GM12892 (cell line): ENCODE results near the gene SNX27.
"Not testable (repeated sequence)": the region's sequence is repeated elsewhere in the genome, so short reads cannot be mapped to it uniquely, and the experiment has no call there.

Source experiments
- DNase-seq: peaks from one replicate; pipeline ENCODE4 v3.0.0; 2011; ENCODE audit not compliant: insufficient read length
- FAIRE-seq: peaks from 2 replicates; lab custom pipeline; 2011; peaks lifted over from hg19 to GRCh38; lab: Jason Lieb, UNC
- POLR2A ChIP-seq: IDR thresholded peaks from 2 replicates; pipeline ENCODE4 v1.6.1; 2011; ENCODE audit warnings: low read depth, low read length, control low read depth
- POLR2AphosphoS5 ChIP-seq: IDR thresholded peaks from 2 replicates; pipeline ENCODE4 v1.6.1; 2011; ENCODE audit warnings: low read depth, low read length, control low read depth
- TAF1 ChIP-seq: IDR thresholded peaks from 2 replicates; pipeline ENCODE4 v1.6.1; 2011; ENCODE audit warnings: low read depth, mild to moderate bottlenecking, control low read depth, low read length, borderline replicate concordance

The SNX27 gene

DNA sequence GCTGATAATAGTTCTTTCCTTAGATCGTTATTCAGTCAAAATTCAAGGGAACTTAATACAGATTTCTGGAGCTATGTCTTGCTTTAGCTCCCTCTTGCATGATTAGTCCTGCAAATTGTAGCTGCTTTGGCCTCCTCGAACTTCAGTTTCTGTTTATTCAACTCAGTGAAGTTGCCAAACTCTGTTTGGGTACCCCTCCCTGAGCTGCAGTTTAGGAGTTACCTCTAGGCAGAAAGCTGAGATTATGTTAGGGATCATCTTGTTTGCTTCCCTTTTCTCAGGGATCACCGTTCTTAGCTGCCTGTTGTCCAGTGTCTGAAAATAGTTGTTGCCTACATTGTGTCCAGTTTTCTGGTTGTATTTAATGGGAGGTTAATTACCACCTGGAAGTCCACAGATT is 43.5 kb downstream of the SNX27 start:
- no peak for DNase-seq
- no peak for FAIRE-seq
- TF ChIP-seq TAF1 (no peak), POLR2AphosphoS5 (no peak), POLR2A (no peak)

DNA sequence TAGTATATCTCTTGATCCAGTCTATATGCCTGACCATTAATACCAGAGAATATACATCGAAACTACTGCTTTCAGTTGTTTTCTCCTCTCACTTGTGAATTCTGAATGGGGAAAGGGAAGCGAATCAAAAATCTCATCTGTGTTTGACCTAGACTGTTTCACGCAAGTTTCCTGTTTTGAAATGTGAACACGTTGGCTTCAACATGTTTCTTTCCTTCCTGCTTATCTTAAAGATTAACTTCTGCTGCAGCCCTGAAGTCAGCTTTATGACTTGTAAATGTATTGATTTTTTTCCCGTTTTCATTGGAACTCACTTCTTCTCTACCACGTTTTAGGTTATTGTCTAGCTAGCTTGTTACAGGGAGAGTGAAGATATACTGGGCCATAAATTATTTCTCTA is 49.9 kb downstream of the SNX27 start:
- DNase-seq (no peak), FAIRE-seq (no peak)
- TF ChIP-seq POLR2AphosphoS5 (no peak), TAF1 (no peak), POLR2A (no peak)

DNA sequence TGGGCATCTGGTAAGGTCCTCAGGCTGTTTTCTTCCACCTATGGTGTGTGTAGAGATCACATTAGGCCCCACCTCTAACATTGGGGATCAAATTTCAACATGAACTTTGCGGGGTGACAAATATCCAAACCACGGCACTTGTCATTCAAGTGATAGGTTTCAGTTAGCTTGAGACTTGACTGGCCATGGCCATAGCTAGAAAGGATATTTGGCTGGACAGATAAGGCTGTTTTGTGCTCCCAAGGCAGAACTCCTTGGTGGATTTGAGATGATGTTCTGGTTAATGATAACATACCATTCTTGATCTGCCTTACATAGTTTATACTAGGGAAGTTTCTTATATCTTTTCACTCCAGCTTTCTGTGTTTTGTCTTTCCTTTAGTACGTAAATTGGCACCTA is 56.2 kb downstream of the SNX27 start:
- TF ChIP-seq TAF1 (no peak), POLR2A (no peak), POLR2AphosphoS5 (no peak)
- DNase-seq: no peak
- FAIRE-seq: no peak

DNA sequence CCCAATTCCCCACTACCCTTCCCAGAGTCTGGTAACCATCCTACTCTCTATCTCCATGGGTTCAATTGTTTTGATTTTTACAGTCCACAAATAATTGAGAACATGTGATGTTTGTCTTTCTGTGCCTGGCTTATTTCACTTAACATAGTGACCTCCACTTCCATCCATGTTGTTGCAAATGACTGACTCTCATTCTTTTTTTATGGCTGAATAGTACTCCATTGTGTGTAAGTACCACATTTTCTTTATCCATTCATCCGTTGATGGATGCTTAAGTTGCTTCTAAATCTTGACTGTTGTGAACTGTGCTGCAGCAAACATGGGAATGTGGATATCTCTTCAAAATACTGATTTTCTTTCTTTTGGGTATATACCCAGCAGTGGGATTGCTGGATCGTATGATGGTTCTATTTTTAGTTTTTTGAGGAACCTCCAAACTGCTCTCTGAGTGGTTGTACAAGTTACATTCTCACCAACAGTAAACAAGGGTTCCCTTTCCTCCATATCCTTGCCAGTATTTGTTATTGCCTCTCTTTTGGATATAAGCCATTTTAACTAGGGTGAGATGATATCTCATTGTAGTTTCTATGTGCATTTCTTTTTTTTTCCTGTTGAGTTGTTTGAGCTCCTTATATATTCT is 58.3 kb downstream of the SNX27 start:
- not testable (repeated sequence) for FAIRE-seq, DNase-seq

DNA sequence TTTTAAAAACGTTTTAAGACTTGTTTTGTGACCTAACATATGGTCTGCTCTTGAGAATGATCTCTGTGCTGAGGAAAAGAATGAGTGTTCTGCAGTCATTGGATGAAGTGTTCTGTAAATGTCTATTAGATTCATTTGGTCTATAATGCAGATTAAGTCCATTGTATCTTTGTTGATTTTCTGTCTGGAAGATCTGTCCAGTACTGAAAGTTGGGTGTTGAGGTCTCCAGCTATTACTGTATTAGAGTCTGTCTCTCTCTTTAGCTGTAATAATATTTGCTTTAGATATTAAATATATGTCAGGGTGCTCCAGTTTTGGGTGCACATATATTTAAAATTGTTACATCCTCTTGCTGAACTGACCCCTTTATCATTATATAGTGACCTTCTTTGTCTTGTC is 61.6 kb downstream of the SNX27 start:
- no peak for TF ChIP-seq POLR2A
- TF ChIP-seq TAF1: no peak
- TF ChIP-seq POLR2AphosphoS5: no peak
- DNase-seq (no peak), FAIRE-seq (no peak)

DNA sequence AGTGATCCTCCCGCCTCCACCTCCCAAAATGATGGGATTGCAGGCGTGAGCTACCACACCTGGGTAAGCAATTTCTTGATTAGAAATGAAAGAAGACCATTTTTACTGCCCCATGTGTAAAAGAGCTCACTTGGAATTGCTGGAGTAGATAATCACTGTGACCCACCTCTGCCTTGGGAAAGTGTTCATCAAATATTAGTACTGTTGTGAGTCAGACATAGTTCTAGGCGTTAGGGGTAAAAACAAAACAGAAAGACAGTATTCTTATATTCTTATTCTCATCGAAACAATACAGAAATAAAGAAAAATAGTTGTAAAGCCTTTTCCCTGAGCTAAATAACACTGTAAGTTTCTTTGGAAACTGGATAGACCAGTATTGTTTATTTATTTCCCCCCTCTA is 68.5 kb downstream of the SNX27 start:
- DNase-seq (no peak), FAIRE-seq (no peak)
- TF ChIP-seq POLR2A (no peak), TAF1 (no peak), POLR2AphosphoS5 (no peak)

DNA sequence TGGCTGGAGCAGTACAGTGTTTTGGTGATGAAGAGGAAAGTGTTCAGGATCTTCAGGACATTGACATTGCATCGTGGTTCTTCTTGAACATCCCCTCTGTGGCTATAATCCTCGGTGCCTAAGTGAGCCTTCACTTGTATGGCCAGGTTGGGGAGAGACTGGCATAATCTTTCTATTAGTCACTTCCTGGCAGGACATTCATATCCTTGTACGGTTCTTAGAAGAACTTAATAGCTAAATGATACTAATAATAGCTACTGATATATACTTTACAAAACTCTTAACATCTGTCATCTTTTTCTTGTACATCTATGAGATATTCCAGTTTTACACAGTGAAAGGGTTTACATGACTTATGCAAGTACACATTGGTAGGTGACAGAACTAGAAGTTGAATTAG is 69.0 kb downstream of the SNX27 start:
- TF ChIP-seq TAF1 (no peak), POLR2A (no peak), POLR2AphosphoS5 (no peak)
- DNase-seq: no peak
- no peak for FAIRE-seq

DNA sequence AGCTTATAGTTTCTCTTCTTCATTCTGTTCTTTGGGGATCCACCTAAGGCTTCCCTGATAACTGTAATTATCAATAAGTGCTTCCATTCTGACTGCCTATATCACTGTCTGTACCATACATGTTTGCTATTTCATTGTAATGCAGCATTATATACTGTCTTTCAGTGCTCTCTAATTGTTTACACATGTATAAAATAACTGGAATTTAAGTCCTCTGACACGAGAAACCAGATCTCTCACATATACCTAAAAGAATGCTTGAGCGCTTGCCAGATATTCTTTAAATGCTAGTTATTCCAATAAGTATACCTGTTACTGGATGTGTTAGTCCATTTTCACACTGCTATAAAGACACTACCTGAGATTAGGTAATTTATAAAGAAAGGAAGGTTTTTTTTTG is 70.1 kb downstream of the SNX27 start:
- TF ChIP-seq POLR2AphosphoS5 (no peak), TAF1 (no peak), POLR2A (no peak)
- DNase-seq: no peak
- no peak for FAIRE-seq

DNA sequence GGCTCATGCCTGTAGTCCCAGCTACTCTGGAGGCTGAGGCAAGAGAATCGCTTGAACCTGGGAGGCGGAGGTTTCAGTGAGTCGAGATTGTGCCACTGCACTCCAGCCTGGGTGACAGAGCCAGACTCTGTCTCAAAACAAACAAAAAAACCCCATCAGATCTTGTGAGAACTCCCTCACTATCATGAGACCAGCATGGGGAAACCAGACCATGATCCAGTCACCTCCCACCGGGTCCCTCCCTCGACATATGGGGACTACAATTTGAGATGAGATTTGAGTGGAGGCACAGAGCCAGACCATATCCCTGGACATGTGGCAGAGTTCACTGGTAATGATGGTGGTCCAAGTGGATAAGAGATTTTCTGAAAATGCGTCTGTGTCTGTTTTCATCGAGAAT is 71.1 kb downstream of the SNX27 start:
- FAIRE-seq, DNase-seq: not testable (repeated sequence)

DNA sequence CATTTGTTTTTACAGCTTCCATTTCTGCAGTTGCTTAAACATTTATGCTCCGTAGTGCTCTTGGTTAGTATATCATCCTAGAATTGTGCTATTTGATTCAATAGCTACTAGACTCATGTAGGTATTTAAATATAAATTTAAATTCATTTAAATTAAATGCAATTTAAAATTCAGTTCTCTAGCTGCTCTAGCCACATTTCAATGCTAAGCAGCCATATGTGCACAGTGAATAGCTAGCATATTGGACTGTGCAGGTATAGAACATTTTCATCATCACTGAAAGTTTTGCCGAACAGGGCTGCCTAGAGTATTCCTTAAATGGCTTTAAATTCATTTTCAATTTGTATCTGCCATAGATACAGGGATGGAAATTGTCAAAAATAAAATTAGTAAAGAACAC is 72.3 kb downstream of the SNX27 start:
- FAIRE-seq: no peak
- no peak for DNase-seq
- no peak for TF ChIP-seq POLR2AphosphoS5
- TF ChIP-seq POLR2A: no peak
- TF ChIP-seq TAF1: no peak

DNA sequence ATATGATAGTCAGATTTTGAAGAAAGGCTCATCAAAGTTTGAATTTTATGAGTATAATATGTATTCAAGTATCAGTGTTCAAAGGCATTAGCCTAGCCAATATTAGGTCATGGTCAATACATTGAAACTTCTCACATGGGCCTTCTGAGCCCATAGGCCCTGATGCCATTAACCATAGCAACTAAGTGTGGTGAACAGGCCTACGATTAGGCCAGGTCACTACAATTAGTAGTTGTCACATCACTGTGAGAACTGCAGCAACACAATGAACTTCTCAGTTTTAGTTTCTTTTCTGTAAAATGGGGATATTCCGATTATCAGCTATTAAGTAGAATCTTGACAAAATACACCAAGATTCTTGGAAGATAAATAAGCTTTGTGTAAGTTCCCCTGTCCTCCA is 74.7 kb downstream of the SNX27 start:
- FAIRE-seq (no peak), DNase-seq (no peak)
- TF ChIP-seq POLR2AphosphoS5: no peak
- no peak for TF ChIP-seq POLR2A
- TF ChIP-seq TAF1: no peak

DNA sequence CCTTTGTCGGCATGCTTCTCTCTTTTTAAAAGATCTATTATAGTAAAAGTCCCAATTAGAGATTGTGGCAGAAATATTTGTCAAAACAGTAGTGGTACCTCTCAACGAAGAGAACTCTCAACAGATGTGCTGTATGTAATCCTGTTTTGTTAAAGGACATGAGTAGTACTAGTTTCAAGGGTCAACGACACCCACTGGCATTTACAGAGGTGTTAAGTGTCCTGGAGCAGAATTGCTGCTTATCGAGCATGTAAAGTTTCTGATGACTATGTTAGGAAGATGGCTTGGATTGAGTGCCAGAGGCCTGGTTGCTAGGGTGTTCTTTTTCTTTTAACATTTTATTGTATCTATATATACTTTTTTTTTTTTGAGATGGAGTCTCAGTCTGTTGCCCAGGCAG is 77.6 kb downstream of the SNX27 start:
- FAIRE-seq: no peak
- TF ChIP-seq TAF1 (no peak), POLR2A (no peak), POLR2AphosphoS5 (no peak)
- no peak for DNase-seq

DNA sequence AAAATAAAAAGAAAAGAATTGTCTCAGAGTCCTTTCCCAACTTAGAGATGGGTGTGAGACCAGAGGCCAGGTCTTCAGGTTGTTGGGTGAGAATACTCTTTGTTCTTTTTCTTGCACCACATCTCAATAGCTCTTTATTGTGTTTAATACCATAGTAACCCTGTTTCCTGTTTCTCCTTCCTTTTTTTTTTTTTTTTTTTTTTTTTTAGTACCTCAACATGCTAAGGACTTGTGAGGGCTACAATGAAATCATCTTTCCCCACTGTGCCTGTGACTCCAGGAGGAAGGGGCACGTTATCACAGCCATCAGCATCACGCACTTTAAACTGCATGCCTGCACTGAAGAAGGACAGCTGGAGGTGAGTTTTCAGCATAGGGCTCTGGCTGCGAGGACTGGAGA is 80.4 kb downstream of the SNX27 start:
- no peak for TF ChIP-seq POLR2A
- no peak for TF ChIP-seq POLR2AphosphoS5
- no peak for TF ChIP-seq TAF1
- DNase-seq (no peak), FAIRE-seq (no peak)
